GM21423 (cell line): ENCODE measurements around the gene KRT2.

ENCODE experiments used
- ATAC-seq: cut with Tn5 transposase; IDR thresholded peaks from one replicate; pipeline ENCODE4 v1.9.1; 2021; ENCODE audit warnings: mild to moderate bottlenecking, moderate library complexity; ENCODE audit not compliant: unreplicated experiment

The KRT2 gene

DNA sequence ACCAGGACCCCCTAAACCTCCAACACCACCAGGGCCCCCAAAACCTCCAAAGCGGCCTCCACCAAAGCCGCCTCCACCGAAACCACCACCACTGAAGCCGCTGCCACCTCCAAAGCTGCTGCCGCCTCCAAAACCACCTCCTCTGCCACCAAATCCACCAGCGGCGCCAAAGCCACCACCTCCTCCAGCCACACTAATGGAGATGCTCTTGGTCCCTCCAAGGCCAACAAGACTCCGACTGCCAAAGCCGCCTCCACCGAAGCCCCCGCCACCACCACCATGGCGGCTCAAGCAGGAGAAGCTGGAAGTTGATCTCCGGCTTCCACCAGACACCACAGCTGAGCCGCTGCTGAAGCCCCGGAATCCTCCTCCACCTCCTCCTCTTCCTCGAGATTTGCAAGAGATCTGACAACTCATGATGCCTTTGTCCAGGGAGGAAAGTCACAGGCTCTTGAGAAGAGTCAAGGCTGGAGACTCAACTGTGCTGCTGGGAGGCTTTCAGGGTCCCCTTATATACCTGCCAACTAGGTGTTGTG, at the start of gene KRT2:
KRT2 (minus strand) TSS at position 486 of the 536 bp plus-strand sequence; CDS start at position 417, 69 bp downstream.
- no peak for ATAC-seq

DNA sequence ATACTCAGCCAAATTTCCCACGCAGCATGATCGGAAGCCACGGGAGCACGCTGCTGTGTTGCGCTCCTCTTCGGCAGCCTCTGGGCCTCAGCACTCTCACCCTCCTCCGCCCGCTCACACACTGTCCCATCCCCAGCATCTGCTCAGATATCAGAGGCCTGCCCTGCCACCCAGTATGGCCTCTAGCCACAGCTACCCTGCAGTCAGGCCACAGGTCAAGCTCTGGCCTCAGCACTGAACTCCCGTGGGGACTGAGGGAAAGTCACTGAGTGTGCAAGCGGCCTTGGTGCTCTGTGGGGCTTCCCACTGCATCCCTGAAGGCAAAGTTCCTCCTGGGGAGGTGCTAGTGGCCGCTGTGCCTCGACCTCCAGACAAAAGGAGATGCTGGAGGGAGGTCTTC, 49.3 kb upstream of the KRT2 start:
- ATAC-seq = no peak

GRCh38 chr12:52699960-52700359, 47.9 kb upstream of the KRT2 start:
- ATAC-seq = no peak

DNA sequence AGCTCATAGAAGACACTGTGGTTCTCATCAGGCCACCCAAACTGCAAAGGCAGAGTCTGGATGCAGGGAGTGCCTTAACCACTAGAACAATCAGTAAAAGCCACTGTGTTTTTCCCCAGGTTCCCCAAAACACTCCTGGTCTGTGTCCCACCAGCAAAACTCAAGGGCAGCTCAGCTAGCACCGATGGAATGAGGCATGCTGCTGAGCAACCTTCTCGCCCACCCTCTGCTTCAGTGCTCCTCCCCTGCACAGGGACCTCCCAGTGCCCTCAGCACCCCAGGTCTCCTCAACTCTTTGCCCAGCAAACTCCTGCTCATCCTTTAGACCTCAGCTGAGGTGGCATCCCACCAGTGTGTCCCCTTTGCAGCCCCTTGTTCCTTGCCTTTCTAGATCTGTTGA, 47.4 kb upstream of the KRT2 start:
- no peak for ATAC-seq

DNA sequence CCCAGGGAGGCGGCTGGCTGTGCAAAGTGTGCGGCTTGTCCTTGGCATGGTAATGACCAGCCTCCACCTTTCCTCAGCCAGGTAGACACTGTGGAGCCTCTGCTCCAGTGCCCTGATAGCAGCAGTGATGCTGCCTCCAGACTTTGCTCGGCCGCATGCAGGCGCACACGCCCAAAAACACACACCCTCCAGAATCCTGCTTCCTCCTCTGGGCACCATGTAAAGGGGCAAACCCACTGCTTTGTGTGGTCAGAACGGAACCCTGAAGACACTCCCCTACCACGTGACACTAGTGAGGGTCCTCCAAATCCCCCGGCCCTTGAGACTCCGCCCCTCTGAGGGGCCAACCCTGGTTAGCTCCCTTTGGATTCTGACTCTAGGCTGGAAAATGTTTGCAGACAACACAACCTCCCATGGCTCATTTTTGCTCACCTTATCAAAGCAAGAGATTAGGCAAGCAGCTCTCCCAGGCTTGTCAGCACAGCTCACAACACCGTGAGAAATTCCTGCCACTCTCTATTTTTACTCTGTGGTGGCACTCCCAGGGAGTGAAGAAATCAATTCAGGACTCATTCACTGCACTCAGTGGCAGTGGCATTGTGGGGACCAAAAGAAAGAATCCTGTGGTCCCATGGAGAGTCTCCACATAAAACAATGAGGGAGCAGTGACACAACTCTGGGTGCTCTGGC, 46.8 kb upstream of the KRT2 start:
- no peak for ATAC-seq

GRCh38 chr12:52697058-52697582, 45.1 kb upstream of the KRT2 start:
- no peak for ATAC-seq

DNA sequence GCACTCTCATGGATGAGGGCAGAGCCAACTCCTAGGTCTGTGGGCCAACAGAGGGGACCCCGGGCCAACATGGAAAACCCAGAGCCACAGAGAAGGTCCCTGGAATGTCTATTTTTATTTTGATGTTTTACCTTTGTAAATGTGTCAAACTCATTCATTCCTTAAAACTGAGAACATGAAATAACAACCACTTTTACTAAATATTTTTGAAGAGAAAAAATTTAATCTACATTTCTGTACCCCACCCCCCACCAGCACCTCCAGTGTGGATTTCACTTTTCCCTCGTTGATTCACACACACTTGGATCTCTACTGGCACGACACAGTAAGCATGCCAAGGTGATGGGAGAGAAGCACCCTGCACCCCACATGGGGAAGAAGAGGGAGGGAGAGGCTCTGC, 44.6 kb upstream of the KRT2 start:
- no peak for ATAC-seq

DNA sequence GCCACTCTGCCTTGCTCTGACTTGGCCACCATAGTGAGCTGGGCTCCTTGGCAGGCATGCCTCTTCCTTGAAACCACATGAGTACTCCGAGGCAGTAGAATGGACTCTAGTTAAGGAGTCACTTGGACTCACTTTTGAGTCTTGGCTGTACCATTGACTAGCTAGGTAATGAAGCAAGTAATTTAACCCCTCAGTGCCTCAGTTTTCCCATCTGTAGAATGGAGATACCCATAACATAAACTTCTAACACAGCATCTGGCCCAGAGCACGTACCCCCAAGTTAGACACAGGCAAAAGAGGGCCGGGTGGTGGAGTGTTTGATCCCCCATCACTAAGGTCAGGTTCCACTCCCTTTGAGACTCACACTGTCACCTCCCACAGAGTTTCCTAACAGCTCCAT, 43.0 kb upstream of the KRT2 start:
- ATAC-seq = no peak

DNA sequence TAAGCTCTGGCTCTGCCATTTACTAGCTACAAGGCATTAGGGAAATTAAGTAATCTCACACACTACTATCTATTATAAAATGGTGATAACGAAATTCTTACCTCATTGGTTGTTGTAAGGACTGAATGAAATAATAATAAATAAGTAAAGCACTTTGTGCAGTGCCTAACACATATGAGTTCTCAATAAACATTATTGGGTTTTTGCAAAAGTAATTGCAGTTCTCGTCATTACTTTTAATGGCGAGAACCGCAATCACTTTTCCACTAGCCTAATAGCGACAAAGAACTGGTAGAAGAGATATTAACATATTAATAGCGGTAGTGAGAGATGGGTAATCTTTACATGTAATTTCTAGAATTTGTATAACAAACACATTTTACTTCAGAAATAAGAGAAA, 42.1 kb upstream of the KRT2 start:
- ATAC-seq = no peak

DNA sequence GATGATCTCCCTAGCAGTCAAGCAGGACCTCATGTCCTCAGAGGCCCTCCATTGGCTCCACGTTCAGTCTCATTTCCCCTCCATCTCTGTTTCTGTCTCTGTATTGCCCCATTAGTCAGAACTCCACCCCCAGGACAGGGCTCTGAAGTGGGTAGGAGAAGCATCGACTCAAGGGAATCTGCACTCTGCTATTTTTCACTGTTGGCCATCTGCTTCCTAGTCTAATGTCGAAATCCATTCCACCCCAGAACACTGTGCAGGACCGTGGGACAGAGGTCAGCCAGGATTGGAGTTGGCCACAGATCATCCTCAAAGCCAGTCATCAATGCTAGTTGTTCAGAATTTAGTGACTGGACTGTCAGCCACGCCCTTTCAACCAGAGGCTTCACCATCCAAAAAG, 41.2 kb upstream of the KRT2 start:
- no peak for ATAC-seq

GRCh38 chr12:52692254-52692653, 40.2 kb upstream of the KRT2 start:
- ATAC-seq = no peak

GRCh38 chr12:52691841-52692150, 39.8 kb upstream of the KRT2 start:
- ATAC-seq = no peak

DNA sequence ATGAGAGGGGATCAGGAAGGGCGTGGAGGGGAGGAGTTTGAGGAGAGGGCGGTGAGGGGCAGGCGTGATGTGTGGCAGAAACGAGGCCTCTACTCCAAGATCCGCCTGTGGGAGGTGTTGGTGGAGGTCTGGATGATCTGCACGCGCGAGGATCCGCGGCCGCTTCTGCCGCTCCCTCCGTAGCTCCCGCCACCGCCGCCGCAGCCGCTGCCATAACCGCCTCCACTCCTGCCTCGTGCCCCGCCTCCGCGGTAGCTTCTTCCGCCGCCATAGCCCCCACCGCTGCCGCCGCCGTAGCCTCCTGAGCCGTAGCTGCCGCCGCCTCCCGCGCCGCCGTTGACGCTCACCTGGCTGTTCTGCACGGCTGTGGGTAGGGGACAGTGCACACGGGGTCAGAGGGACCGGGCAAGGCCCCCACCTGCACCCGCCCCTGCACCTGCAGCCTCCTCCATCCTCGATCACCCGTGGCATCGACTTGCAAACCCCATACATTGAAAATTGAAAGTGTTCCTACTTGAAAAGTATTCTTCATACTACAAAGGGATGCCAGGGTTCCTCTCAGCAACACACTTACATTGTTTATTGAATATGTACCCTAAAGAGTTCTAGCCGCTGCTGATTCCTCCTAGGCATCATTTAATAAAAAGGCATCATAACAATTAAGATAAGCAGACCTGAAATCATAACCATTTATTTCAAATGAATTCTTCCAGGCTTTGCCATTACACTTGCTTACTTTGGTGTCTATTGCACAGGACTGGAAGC, 39.2 kb upstream of the KRT2 start:
- ATAC-seq = no peak

GRCh38 chr12:52690351-52691075, 38.5 kb upstream of the KRT2 start:
- ATAC-seq = no peak

DNA sequence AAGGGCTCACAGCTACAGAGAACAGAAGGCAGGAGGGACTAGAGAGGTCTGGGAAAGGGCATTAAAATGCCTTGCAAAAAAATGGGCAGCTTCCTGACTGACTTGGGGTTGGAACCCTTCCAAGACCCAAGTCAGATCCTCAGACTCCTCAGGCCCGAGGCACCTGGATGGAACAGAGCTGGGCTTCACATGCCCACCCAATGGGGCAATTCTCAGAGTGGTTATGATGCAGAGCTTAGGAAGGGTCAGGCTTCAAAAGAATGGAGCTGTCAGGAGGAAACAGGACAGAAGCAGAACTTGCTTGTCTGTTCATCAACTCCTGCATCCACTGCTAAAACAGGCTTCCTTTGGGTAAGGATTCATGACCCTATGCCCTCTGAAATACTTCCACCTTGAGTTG, 37.9 kb upstream of the KRT2 start:
- no peak for ATAC-seq

DNA sequence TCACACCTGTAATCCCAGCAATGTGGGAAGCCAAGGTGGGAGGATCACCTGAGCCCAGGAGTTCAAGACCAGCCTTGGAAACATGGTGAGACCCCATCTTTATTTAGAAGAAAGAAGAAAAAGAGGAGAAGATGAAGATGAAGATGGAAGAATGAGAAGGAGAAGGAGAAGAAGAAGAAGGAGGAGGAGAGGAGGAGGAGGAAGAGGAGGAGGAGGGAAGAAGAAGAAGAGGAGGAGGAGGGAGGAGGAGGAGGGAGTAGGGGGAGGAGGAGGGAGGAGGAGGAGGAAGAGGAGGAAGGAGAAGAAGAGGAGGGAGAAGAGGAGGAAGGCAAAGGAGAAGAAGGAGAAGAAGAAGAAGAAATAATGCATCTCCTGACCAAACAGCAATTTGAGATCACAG, 37.2 kb upstream of the KRT2 start:
- no peak for ATAC-seq

DNA sequence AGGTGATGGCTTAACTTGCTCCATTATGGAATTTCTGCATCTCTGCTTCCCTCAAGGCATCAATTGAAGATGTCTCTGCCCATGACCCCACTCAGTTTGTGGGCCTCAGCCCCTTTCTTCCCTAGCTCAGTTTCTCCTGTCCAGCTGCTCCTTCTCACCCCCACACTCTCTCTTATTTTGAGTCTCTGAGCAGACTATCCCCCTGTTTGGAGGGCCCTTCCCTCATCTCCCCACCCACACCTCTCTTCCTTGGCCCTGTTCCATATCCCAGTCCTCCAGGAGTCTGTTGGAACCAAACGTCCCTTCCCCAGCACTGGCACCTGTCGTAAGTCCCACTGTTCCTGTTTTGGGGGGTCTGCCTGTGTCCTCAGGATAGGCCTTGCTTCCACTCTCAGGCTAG, 36.5 kb upstream of the KRT2 start:
- ATAC-seq = no peak

DNA sequence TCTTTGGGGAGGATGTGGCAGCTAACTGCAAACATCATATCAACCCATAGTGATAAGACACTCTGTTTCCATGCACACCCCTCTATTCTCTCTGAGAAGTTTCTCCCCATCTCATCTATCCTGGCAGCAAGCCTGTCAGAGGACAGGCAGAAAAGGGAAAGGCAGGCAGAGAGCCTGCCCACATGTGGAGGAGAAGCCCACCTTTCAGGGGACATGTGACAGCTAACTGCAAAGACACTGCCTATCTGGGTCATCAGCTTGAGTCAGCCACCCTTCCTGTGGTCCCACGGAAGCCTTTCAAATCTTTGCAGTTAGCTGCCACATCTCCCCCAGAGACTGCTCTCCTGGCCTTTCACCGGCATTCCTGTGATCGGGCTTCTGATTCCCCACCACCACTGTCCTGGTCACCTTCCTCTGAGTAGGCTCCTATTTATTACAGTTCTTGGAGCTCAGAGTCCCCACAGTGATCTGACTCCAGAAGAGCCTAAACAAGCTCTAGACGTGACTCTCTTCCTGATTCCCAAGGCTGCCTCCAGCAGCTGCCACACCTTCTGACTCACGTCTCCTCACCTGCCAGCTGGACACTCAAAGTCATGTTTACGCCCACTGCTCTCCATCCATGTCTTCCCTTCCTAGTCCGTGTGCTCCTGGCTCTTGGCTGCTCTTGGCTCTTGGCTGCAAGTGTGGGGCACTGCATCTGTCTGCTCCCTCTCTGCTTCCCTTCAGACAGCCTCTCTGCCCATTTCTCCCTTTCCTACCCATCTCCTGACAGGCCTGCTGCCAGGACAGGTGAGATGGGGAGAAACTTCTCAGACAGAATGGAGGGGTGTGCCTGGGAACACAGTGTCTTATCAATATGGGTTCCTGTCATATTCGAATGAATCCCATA, 35.7 kb upstream of the KRT2 start:
- ATAC-seq = no peak

GRCh38 chr12:52686756-52687487, 34.9 kb upstream of the KRT2 start:
- ATAC-seq = no peak

DNA sequence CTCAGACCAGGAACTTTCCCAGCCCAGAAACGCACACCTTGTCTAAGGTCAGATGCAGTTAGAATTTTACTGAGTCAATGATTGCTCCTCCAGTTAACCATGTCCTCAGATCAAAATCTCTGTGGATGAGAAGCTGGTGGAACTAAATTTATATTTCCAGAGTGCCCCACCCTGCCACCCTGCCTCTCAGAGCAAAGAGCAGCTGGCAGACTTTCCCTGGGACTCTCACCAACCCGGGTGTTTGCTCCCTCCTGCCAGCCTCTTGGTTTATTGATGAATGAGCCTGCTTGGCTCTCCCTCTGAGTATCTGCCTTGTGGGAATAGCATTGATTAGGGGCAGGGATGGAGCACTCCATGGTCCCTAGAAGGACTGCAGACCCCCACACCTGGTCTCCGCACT, 34.1 kb upstream of the KRT2 start:
- ATAC-seq = no peak
